Parathyroid adenoma (tissue), 2 donors: ENCODE data around the gene PDE10A.

Experiments used
- H2AFZ ChIP-seq: fragments of 300-600 bp; sonication (generic); one replicate; pipeline ENCODE4 v1.7.0; 2017; ENCODE audit warnings: antibody characterized with exemption, mild to moderate bottlenecking
- H3K27ac ChIP-seq: fragments of 300-600 bp; sonication (generic); one replicate; pipeline ENCODE4 v1.7.0; 2017
- H3K27me3 ChIP-seq: fragments of 300-600 bp; sonication (generic); one replicate; pipeline ENCODE4 v1.7.0; 2017; ENCODE audit warnings: low read length; ENCODE audit not compliant: control insufficient read depth, insufficient read depth
- H3K36me3 ChIP-seq: fragments of 300-600 bp; sonication (generic); one replicate; pipeline ENCODE4 v1.7.0; 2017; ENCODE audit warnings: low read length; ENCODE audit not compliant: control insufficient read depth, insufficient read depth
- H3K4me1 ChIP-seq: fragments of 300-600 bp; sonication (generic); one replicate; pipeline ENCODE4 v1.7.0; 2017; ENCODE audit warnings: control low read depth
- H3K4me2 ChIP-seq: fragments of 300-600 bp; sonication (generic); one replicate; pipeline ENCODE4 v1.7.0; 2017; ENCODE audit warnings: low read length
- H3K4me3 ChIP-seq: fragments of 300-600 bp; sonication (generic); one replicate; pipeline ENCODE4 v1.7.0; 2017; ENCODE audit warnings: low read depth, low read length
- H3K79me2 ChIP-seq: fragments of 300-600 bp; sonication (generic); one replicate; pipeline ENCODE4 v1.7.0; 2017; ENCODE audit warnings: control low read depth
- H3K9ac ChIP-seq: fragments of 300-600 bp; sonication (generic); one replicate; pipeline ENCODE4 v1.7.0; 2017; ENCODE audit warnings: mild to moderate bottlenecking
- H3K9me3 ChIP-seq: fragments of 300-600 bp; sonication (generic); one replicate; pipeline ENCODE4 v1.7.0; 2017; ENCODE audit warnings: low read length; ENCODE audit not compliant: control insufficient read depth
- TF ChIP-seq, protein P1 (sequence below): fragments of 300-600 bp; sonication (generic); IDR thresholded peaks from one replicate; pipeline ENCODE4 v1.7.0; 2017; ENCODE audit warnings: antibody characterized with exemption, mild to moderate bottlenecking
- donor health status: primary hyperparathyroidism.

Gene PDE10A

DNA sequence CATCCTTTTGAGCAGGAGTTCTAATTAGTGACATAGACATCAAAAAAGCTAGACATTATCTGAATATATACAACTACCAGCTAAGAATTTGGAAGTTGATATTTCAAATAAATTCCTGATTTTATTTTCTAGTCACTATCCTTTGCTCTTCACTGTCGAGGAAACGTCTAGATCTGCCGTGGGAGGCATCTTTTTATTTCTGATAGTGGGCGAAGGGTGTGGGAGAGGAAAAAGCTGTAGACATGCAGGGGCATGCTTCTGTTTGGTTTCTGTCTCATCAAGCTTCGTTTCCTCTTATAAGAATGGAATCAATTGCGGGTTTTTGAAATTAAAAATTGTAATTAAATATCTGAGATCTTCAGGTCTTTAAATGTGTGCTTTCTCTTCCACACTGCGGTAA is 337.4 kb downstream of the PDE10A start:
- TF ChIP-seq, protein P1, sequence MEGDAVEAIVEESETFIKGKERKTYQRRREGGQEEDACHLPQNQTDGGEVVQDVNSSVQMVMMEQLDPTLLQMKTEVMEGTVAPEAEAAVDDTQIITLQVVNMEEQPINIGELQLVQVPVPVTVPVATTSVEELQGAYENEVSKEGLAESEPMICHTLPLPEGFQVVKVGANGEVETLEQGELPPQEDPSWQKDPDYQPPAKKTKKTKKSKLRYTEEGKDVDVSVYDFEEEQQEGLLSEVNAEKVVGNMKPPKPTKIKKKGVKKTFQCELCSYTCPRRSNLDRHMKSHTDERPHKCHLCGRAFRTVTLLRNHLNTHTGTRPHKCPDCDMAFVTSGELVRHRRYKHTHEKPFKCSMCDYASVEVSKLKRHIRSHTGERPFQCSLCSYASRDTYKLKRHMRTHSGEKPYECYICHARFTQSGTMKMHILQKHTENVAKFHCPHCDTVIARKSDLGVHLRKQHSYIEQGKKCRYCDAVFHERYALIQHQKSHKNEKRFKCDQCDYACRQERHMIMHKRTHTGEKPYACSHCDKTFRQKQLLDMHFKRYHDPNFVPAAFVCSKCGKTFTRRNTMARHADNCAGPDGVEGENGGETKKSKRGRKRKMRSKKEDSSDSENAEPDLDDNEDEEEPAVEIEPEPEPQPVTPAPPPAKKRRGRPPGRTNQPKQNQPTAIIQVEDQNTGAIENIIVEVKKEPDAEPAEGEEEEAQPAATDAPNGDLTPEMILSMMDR, result no peak
- H3K27ac ChIP-seq, result no peak overlapping the region
- H3K79me2 ChIP-seq, result no peaks in the 10 kb centered on the region
- no peak overlapping the region for H3K4me3 ChIP-seq
- H3K9ac ChIP-seq, result no peak overlapping the region
- no peak overlapping the region for H2AFZ ChIP-seq
- H3K27me3 ChIP-seq, result no peaks in the 10 kb centered on the region
- H3K9me3 ChIP-seq, result no peaks in the 10 kb centered on the region
- no peaks in the 10 kb centered on the region for H3K36me3 ChIP-seq
- no peak overlapping the region for H3K4me2 ChIP-seq
- H3K4me1 ChIP-seq, result no peaks in the 10 kb centered on the region

DNA sequence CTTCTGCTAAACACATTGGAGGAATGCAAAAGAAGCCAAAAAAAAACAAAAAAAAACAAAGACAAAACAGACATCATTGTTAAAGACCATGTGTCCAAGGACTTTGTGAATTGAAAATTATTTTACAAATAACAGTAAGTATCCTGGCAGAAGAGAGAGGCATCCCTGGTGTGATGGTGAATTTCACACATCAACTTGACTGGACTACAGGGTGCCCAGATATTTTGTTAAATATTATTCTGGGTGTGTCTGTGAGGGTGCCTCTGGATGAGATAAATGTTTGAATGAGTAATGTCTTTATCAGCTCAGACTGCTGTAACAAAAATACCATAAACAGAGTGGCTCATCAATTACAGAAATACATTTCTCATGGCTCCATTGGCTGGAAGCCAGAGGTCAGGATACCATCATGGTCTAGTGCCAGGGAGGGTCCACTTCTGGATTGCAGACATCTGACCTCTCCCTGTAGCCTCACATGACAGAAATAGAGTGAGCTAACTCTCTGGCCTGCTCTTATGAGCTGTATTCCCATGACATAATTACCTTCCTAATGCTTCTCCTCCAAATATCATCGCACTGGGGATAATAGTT is 341.4 kb downstream of the PDE10A start:
- TF ChIP-seq, protein P1, result no peak
- no peak overlapping the region for H3K9ac ChIP-seq
- no peaks in the 10 kb centered on the region for H3K9me3 ChIP-seq
- no peaks in the 10 kb centered on the region for H3K27me3 ChIP-seq
- no peak overlapping the region for H3K4me2 ChIP-seq
- H3K27ac ChIP-seq, result no peak overlapping the region
- H3K4me1 ChIP-seq, result no peaks in the 10 kb centered on the region
- no peaks in the 10 kb centered on the region for H3K36me3 ChIP-seq
- H2AFZ ChIP-seq, result no peak overlapping the region
- no peak overlapping the region for H3K4me3 ChIP-seq
- H3K79me2 ChIP-seq, result no peaks in the 10 kb centered on the region

DNA sequence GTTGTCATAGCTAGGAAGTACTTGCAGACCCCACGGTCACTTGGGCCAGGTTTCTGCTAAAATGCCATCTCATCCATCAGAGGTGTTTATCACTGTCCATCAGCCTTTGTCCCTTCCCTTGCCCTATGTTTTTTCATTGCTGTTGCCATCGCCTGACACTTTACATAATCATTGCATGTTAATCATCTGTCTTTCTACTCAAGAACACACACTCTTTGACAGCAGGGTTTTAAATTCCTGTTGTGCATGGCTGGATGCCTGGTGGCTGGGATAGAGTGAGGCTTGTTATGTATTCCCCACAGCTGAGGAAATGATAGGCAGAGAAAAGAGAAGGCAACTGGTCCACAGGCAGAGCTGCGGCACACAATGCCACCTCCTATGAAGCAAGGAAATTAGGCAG is 341.9 kb downstream of the PDE10A start:
- H2AFZ ChIP-seq, result no peak overlapping the region
- TF ChIP-seq, protein P1, result no peak
- H3K4me1 ChIP-seq, result no peaks in the 10 kb centered on the region
- H3K4me3 ChIP-seq, result no peak overlapping the region
- no peaks in the 10 kb centered on the region for H3K9me3 ChIP-seq
- H3K79me2 ChIP-seq, result no peaks in the 10 kb centered on the region
- no peaks in the 10 kb centered on the region for H3K27me3 ChIP-seq
- no peak overlapping the region for H3K9ac ChIP-seq
- no peak overlapping the region for H3K27ac ChIP-seq
- H3K4me2 ChIP-seq, result no peak overlapping the region
- no peaks in the 10 kb centered on the region for H3K36me3 ChIP-seq

DNA sequence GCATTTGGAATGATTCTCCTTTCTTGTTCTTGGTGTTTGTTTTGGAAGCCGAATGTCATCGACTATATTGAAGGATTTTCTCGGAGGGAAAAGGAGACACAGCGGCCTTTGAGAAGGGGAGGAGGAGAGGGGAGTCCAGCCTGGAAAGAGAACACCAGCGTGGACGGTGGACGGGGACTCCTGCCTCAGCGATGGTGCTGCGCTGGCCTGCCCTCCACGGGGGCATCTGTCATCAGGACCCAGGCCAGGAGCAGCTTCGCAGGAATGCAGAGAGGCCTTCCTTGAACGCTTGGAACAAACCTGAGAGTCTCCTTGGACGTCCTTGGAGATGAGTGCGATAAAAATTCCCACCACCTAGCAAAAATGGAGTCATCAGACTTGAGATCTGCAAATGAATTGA is 345.3 kb downstream of the PDE10A start:
- no peaks in the 10 kb centered on the region for H3K27me3 ChIP-seq
- TF ChIP-seq, protein P1, result no peak
- H3K4me1 ChIP-seq, result no peaks in the 10 kb centered on the region
- no peak overlapping the region for H3K9ac ChIP-seq
- no peak overlapping the region for H2AFZ ChIP-seq
- no peak overlapping the region for H3K4me2 ChIP-seq
- no peaks in the 10 kb centered on the region for H3K9me3 ChIP-seq
- no peak overlapping the region for H3K27ac ChIP-seq
- no peak overlapping the region for H3K4me3 ChIP-seq
- no peaks in the 10 kb centered on the region for H3K36me3 ChIP-seq
- H3K79me2 ChIP-seq, result no peaks in the 10 kb centered on the region

DNA sequence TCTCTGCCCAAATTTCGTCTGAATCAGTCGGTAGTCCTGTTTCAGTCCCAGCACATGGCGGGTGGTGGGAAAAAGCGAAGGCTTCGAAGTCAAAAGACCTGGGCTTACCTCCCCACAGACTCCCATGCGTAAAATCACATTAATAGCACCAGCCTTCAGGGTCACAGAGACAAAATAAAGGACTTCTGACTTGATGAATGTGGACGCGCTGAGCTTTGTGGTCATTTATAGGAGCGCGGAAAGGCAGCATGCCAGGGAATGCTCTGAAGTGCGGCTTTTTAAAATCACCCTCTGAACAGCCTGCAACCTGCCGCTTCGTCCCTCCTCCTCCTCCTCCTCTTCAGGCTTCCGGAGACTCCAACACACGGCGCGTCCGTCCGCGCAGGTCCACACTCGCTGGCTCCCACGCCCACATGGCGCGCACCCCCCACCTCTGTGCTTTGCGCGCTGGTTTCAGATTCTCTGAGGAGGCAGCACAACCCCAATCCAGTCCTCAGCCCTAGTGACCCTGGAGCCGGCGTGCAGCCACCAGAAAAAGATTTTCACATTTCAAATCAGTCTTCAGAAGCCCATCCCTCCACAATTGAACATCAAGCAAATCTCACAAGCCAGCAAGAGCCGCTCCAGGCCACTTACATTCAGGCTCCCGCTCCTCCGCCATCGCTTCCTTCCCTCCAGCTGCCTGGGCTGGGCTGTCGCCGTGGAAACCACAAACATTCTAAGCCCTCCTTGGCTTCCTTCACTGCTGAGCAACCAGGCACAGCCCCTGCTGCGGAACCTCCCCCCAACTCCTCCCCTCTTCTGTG is 353.9 kb downstream of the PDE10A start, which contains the start of gene C6orf118:
Gene C6orf118 (minus strand): TSS at position 680 of the 806 bp plus-strand sequence. CDS start 19 bp downstream, at position 661.
- no peaks in the 10 kb centered on the region for H3K9me3 ChIP-seq

More for the DNA sequence above, 353.9 kb downstream of the PDE10A start, which contains the start of gene C6orf118:
- Histone ChIP-seq H3K4me1 (no peaks in the 10 kb centered on the region), H3K27ac (no peak within 1 kb of the TSS), H3K27me3 (no peaks in the 10 kb centered on the region), H3K4me3 (peak within 1 kb of the TSS; percentile 42), H3K4me2 (peak within 1 kb of the TSS; percentile 82), H3K79me2 (no peaks in the 10 kb centered on the region), H3K36me3 (no peaks in the 10 kb centered on the region), H2AFZ (peak within 1 kb of the TSS; percentile 39), H3K9ac (no peak within 1 kb of the TSS)
- TF ChIP-seq, protein P1, result no peak
